Right lobe of liver (tissue), 6 donors: ENCODE data around the gene PARP1. TPM values are rescaled to one million over a fixed set of nuclear protein-coding genes. Genes with fewer than 3 reads are reported as not detected.

Experiments used
- ATAC-seq, 4 donors: fragments of 200-7000 bp; cut with Tn5 transposase; one replicate each; pipeline ENCODE4 v1.9.1; 2020; ENCODE audit warnings: mild to moderate bottlenecking in 4 of 4, moderate library complexity in 4 of 4
- DNase-seq, 3 donors: peaks; one replicate each; pipeline ENCODE4 v3.0.0-alpha.2; 2020
- H3K27ac ChIP-seq, 3 donors: fragments of 200-600 bp; one replicate each; pipeline ENCODE4 v1.8.0; 2022
- H3K27me3 ChIP-seq, 2 donors: fragments of 200-600 bp; one replicate each; pipeline ENCODE4 v1.8.0; 2022
- H3K36me3 ChIP-seq, 4 donors: fragments of 200-600 bp; sonication (generic) in 1 of 4; one replicate each; pipeline versions ENCODE4 v1.5.1 to v1.8.0; 2017 to 2022; ENCODE audit warnings: control low read depth in 1 of 4
- H3K4me1 ChIP-seq, 4 donors: fragments of 200-600 bp; sonication (generic) in 1 of 4; one replicate each; pipeline versions ENCODE4 v1.5.1 to v1.8.0; 2017 to 2022; ENCODE audit warnings: control low read depth in 1 of 4
- H3K4me3 ChIP-seq, 3 donors: fragments of 200-600 bp; one replicate each; pipeline ENCODE4 v1.8.0; 2022
- H3K9me3 ChIP-seq, 4 donors: fragments of 200-600 bp; sonication (generic) in 1 of 4; one replicate each; pipeline versions ENCODE4 v1.5.1 to v1.8.0; 2017 to 2022; ENCODE audit warnings: control low read depth in 1 of 4
- CTCF ChIP-seq, 4 donors: fragments of 200-600 bp in 3 of 4; fragments of 450-650 bp in 1 of 4; IDR thresholded peaks; one replicate each; pipeline versions ENCODE4 v1.5.1 to v1.8.0; 2016 to 2022; ENCODE audit warnings: antibody characterized with exemption in 4 of 4, mild to moderate bottlenecking in 2 of 4
- POLR2A ChIP-seq: fragments of 450-650 bp; IDR thresholded peaks from one replicate; pipeline ENCODE4 v1.6.1; 2017; ENCODE audit warnings: antibody characterized with exemption, mild to moderate bottlenecking
- WGBS: methylation state at CpG from one replicate; pipeline ENCODE4 v1.1.6; 2018; ENCODE audit warnings: low coverage, low lambda C conversion rate; ENCODE audit not compliant: insufficient coverage; ENCODE audit errors: missing lambda C conversion rate; 5-methylcytosine and 5-hydroxymethylcytosine counted together
- intact Hi-C, 2 donors: fragments of 100-400 bp; cut with DNase I; formaldehyde crosslinking; loops; one replicate each; pipeline versions ENCODE4 v1.11.2 to v1.14.1; 2022
- total RNA-seq, 6 experiments: library from RNA; depleted of rRNA in 2 of 6; stranded (reverse); fragments of >200 nt in 2 of 6; fragmentation: NEBNext Ultra II Directional in 3 of 6; extraction: Animal tissue kit (Norgen Biotek cat#: 25700) in 3 of 6; gene quantifications; one replicate each; pipeline versions ENCODE4 v1.1.0 to v1.2.4, GENCODE V29; 2016 to 2023
- donor health status: DM: no; HTN: yes; CAD: no.
- donor health status: DM: no; HTN: no; CAD: no.
- donor health status: DM: no; HTN: no; CAD: no.
- donor health status: DM: no; HTN: yes; CAD: no.
- donor health status: DM: no; HTN: yes; CAD: no.

Gene PARP1
- total RNA-seq, 6 experiments from 2014 or later: 38.2 to 74.3 (median 60.1) TPM

GRCh38 chr1:226324479-226324878 lies 83.4 kb downstream of the PARP1 start:
- H3K27ac ChIP-seq: no peak overlapping the region
- intact Hi-C loops: no loop called here
- DNase-seq (no peak), ATAC-seq (no peak)
- H3K9me3 ChIP-seq: no peaks in the 10 kb centered on the region
- no peaks in the 10 kb centered on the region for H3K36me3 ChIP-seq
- H3K4me3 ChIP-seq: no peak overlapping the region
- TF ChIP-seq POLR2A (no peak), CTCF (IDR thresholded peaks at IDR 0.05) (no peak)
- H3K27me3 ChIP-seq: peaks cover 0 to 3% of the 10 kb centered on the region in 2 donors
- no peaks in the 10 kb centered on the region for H3K4me1 ChIP-seq

GRCh38 chr1:226322986-226323385 lies 84.9 kb downstream of the PARP1 start:
- Histone ChIP-seq H3K27ac (no peak overlapping the region), H3K4me1 (no peaks in the 10 kb centered on the region), H3K9me3 (no peaks in the 10 kb centered on the region), H3K4me3 (no peak overlapping the region), H3K36me3 (no peaks in the 10 kb centered on the region), H3K27me3 (peaks cover 0 to 3% of the 10 kb centered on the region in 2 donors)
- TF ChIP-seq CTCF (IDR thresholded peaks at IDR 0.05): no peak
- no peak for TF ChIP-seq POLR2A
- 90% methylated on average over 3 of the region's 3 CpGs for WGBS
- no peak for ATAC-seq
- no peak for DNase-seq
- intact Hi-C loops: no loop called here

- intact Hi-C loops: no loop called here
- H3K27ac ChIP-seq: no peak overlapping the region
- H3K4me1 ChIP-seq: no peaks in the 10 kb centered on the region
- peaks cover 0 to 3% of the 10 kb centered on the region in 2 donors for H3K27me3 ChIP-seq
- TF ChIP-seq CTCF (IDR thresholded peaks at IDR 0.05): no peak
- TF ChIP-seq POLR2A: no peak
- DNase-seq (no peak), ATAC-seq (no peak)
- 88% methylated on average over 6 of the region's 10 CpGs for WGBS
- no peaks in the 10 kb centered on the region for H3K9me3 ChIP-seq
- no peak overlapping the region for H3K4me3 ChIP-seq
- no peaks in the 10 kb centered on the region for H3K36me3 ChIP-seq
Observed at GRCh38 chr1:226320930-226321329, 87.0 kb downstream of the PARP1 start.

DNA sequence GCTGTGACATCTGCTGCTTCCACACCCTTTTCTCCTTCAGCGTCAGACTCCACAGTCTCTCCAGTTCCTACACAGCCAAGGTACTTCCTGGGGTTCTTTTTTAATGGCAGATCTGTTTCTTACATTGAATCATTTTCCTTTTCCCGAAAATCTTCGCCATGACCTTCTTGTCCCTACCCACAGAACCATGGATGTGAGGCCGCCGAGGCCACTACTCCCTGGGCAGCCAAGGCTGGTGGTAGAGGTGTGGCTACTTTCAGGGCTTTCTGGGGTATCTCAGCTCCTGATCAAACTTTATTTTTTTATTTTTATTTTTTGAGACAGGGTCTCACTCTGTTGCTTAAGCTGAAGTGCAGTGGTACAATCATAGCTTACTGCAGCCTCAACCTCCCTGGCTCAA lies 89.4 kb downstream of the PARP1 start:
- no peak overlapping the region for H3K27ac ChIP-seq
- peaks cover 0 to 3% of the 10 kb centered on the region in 2 donors for H3K27me3 ChIP-seq
- ATAC-seq (no peak), DNase-seq (no peak)
- no peaks in the 10 kb centered on the region for H3K4me1 ChIP-seq
- H3K4me3 ChIP-seq: no peak overlapping the region
- H3K36me3 ChIP-seq: no peaks in the 10 kb centered on the region
- TF ChIP-seq POLR2A: no peak
- TF ChIP-seq CTCF (IDR thresholded peaks at IDR 0.05): no peak
- 96% methylated on average over 4 of the region's 5 CpGs for WGBS
- intact Hi-C loops: no loop called here
- no peaks in the 10 kb centered on the region for H3K9me3 ChIP-seq

- H3K27me3 ChIP-seq: no peaks in the 10 kb centered on the region
- H3K4me1 ChIP-seq: no peaks in the 10 kb centered on the region
- H3K36me3 ChIP-seq: no peaks in the 10 kb centered on the region
- H3K9me3 ChIP-seq: no peaks in the 10 kb centered on the region
- H3K4me3 ChIP-seq: no peak overlapping the region
- H3K27ac ChIP-seq: no peak overlapping the region
- no peak for TF ChIP-seq CTCF (IDR thresholded peaks at IDR 0.05)
- no peak for TF ChIP-seq POLR2A
- DNase-seq (no peak), ATAC-seq (no peak)
- intact Hi-C loops: no loop called here
Observed at GRCh38 chr1:226314055-226314454, 93.8 kb downstream of the PARP1 start.
